Spleen (tissue), 7 donors: Measurements from ENCODE around the gene IL18R1.

Experiments used
- CTCF ChIP-seq, 11 experiments: fragments of 200-600 bp in 7 of 11; fragments of 450-650 bp in 4 of 11; sonication (generic) in 4 of 11; IDR thresholded peaks in 8 of 11; conservative IDR thresholded peaks in 3 of 11; 1 replicate in 7 of 11; 2 replicates in 4 of 11; pipeline versions ENCODE4 v1.4.0 to v1.8.0; 2016 to 2021; ENCODE audit warnings: antibody characterized with exemption in 11 of 11, inconsistent platforms in 4 of 11, mild to moderate bottlenecking in 1 of 11
- POLR2A ChIP-seq, 3 donors: fragments of 450-650 bp; IDR thresholded peaks; one replicate each; pipeline ENCODE4 v1.5.1; 2017; ENCODE audit warnings: antibody characterized with exemption in 3 of 3, mild to moderate bottlenecking in 1 of 3
- donor health status: DM: no; HTN: no; CAD: no; lungs with moderate emphysema.
- donor health status: DM: no; HTN: no; CAD: no.
- donor health status: DM: no; HTN: no; CAD: no.

DNA sequence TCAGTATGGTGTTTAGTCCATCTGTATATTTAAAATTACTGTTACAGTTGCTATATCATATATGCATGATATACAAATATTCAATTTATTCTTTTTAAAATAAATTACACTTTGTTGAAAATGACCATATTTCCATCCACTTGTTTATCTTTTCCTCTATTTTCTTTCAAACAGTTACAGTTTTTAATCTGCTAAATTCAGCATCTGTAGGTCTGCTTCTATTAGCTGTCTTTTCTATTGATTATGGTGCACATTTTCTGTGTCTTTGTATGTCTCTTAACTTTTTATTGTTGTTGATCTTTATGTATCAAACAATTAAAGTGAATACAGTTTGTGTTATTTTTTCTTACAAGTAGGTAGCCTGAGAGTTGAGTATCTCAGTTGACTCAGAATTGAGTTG is 28.1 kb downstream of the IL18R1 start:
- TF ChIP-seq CTCF (IDR thresholded peaks at IDR 0.05 in 8 of 11, conservative IDR thresholded peaks at IDR 0.05 in 3 of 11) (no peak), POLR2A (IDR thresholded peaks at IDR 0.05) (no peak)
